ENCODE results near the gene MOB4.

The MOB4 gene

GRCh38 chr2:197597166-197597565 is 81.3 kb downstream of the MOB4 start:
- DNase-seq, result no peak

GRCh38 chr2:197598450-197598849 is 82.6 kb downstream of the MOB4 start:
- no peak for DNase-seq

GRCh38 chr2:197599285-197599965 is 83.6 kb downstream of the MOB4 start:
- DNase-seq, result no peak

- no peak for DNase-seq
These were observed 84.4 kb downstream of the MOB4 start for GRCh38 chr2:197600306-197600705.

GRCh38 chr2:197601726-197602125 is 85.9 kb downstream of the MOB4 start:
- no peak for DNase-seq

All from NCI-H1092 treated with DMSO at 0.1 percent for 48 hours (cell line).